Vagina (tissue), 2 donors: ENCODE data around the gene IL2RA. TPM values are rescaled to one million over a fixed set of nuclear protein-coding genes. Genes with fewer than 3 reads are reported as not detected.

Experiments used
- DNase-seq, 2 donors: peaks; one replicate each; pipeline ENCODE4 v3.0.0-alpha.2; 2017; ENCODE audit errors: extremely low spot score in 2 of 2
- H3K27ac ChIP-seq: fragments of 200-600 bp; sonication (generic); one replicate; pipeline ENCODE4 v1.5.1; 2019
- H3K27me3 ChIP-seq: fragments of 200-600 bp; sonication (generic); one replicate; pipeline ENCODE4 v1.5.1; 2019
- H3K36me3 ChIP-seq, 2 donors: fragments of 200-600 bp; sonication (generic); one replicate each; pipeline ENCODE4 v1.5.1; 2017 to 2019
- H3K4me1 ChIP-seq: fragments of 200-600 bp; sonication (generic); one replicate; pipeline ENCODE4 v1.5.1; 2019
- H3K4me3 ChIP-seq, 2 donors: fragments of 200-600 bp; sonication (generic); 1 replicate in 1 of 2; 2 replicates in 1 of 2; pipeline ENCODE4 v1.5.1; 2016 to 2019
- H3K9me3 ChIP-seq: fragments of 200-600 bp; sonication (generic); one replicate; pipeline ENCODE4 v1.5.1; 2019
- POLR2A ChIP-seq, 2 donors: fragments of 450-650 bp; IDR thresholded peaks; one replicate each; pipeline ENCODE4 v1.6.1; 2017; ENCODE audit warnings: antibody characterized with exemption in 2 of 2, mild to moderate bottlenecking in 2 of 2, moderate library complexity in 2 of 2
- POLR2AphosphoS5 ChIP-seq, 2 donors: sonication (generic); formaldehyde crosslinking; IDR thresholded peaks; one replicate each; pipeline ENCODE4 v1.9.0; 2017; ENCODE audit warnings: antibody characterized with exemption in 2 of 2, mild to moderate bottlenecking in 2 of 2, low read depth in 1 of 2; ENCODE audit not compliant: insufficient read depth in 1 of 2
- intact Hi-C: fragments of 100-400 bp; cut with DNase I; formaldehyde crosslinking; loops from one replicate; pipeline ENCODE4 v1.15.1; 2023
- total RNA-seq: library from RNA; depleted of rRNA; stranded (reverse); fragments of >200 nt; gene quantifications from one replicate; pipeline ENCODE4 v1.2.3, GENCODE V29; 2016
- TF ChIP-seq, protein P1 (sequence below), 3 experiments: fragments of 450-650 bp in 2 of 3; fragments of 200-600 bp in 1 of 3; sonication (generic) in 1 of 3; IDR thresholded peaks; one replicate each; pipeline ENCODE4 v1.5.1; 2017 to 2019; ENCODE audit warnings: antibody characterized with exemption in 3 of 3, mild to moderate bottlenecking in 2 of 3, moderate library complexity in 2 of 3

IL2RA gene
- total RNA-seq, 1 donor from 2014 or later = not detected

GRCh38 chr10:6014241-6014761 is 47.9 kb downstream of the IL2RA start:
- Histone ChIP-seq H3K4me1 (peaks cover 16% of the 10 kb centered on the region), H3K36me3 (no peaks in the 10 kb centered on the region), H3K4me3 (no peak overlapping the region), H3K27ac (peak overlapping the region; percentile 68), H3K9me3 (no peaks in the 10 kb centered on the region), H3K27me3 (no peaks in the 10 kb centered on the region)
- no peak for DNase-seq
- TF ChIP-seq POLR2A (IDR thresholded peaks at IDR 0.05) (no peak), POLR2AphosphoS5 (IDR thresholded peaks at IDR 0.05; ENCODE audit: insufficient read depth in 1 of 2, low read depth in 1 of 2) (no peak)
- TF ChIP-seq, protein P1, sequence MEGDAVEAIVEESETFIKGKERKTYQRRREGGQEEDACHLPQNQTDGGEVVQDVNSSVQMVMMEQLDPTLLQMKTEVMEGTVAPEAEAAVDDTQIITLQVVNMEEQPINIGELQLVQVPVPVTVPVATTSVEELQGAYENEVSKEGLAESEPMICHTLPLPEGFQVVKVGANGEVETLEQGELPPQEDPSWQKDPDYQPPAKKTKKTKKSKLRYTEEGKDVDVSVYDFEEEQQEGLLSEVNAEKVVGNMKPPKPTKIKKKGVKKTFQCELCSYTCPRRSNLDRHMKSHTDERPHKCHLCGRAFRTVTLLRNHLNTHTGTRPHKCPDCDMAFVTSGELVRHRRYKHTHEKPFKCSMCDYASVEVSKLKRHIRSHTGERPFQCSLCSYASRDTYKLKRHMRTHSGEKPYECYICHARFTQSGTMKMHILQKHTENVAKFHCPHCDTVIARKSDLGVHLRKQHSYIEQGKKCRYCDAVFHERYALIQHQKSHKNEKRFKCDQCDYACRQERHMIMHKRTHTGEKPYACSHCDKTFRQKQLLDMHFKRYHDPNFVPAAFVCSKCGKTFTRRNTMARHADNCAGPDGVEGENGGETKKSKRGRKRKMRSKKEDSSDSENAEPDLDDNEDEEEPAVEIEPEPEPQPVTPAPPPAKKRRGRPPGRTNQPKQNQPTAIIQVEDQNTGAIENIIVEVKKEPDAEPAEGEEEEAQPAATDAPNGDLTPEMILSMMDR (IDR thresholded peaks at IDR 0.05) = peak; percentile 50 to 70 (median 58)
- intact Hi-C loops = no loop called here

DNA sequence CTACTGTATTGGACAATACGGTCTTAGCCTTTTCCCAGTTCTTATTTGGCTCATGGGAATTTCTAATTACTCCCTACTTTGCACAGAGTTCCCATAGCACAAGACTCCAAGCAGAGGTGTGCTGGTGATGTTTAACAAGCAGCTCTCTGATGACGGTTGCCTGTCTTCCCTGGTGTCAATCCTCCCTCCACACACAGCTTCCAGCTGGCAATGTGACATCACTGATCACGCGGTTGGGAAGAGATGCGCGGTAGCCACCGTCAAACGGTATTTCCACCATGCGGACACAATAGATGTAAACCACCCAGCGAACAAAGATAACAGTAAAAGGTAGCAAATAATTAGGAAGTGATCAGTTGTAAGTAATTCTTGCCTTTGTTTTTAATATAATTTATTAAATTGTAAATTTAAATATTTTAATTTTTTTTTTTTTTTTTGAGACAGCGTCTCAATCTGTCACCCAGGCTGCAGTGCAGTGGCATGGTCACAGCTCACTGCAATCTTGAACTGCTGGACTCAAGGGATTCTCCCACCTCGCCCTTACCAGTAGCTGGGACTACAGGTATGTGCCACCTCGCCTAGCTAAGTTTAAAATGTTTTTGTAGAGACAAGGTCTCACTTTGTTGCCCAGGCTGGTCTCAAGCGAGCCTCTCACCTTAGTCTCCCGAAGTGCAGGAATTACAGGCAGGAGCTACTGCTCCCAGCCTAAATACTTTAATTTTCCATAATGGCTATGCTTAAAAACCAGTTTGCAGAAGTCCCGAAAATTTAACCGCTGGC is 48.6 kb downstream of the IL2RA start:
- DNase-seq = peak in 1 of 2 donors; percentile 75
- intact Hi-C loops = no loop called here
- TF ChIP-seq POLR2A (IDR thresholded peaks at IDR 0.05) = no peak
- H3K27me3 ChIP-seq = no peaks in the 10 kb centered on the region
- peaks cover 13% of the 10 kb centered on the region for H3K4me1 ChIP-seq
- no peaks in the 10 kb centered on the region for H3K9me3 ChIP-seq
- no peaks in the 10 kb centered on the region for H3K36me3 ChIP-seq
- no peak overlapping the region for H3K4me3 ChIP-seq
- peak overlapping the region; percentile 68 for H3K27ac ChIP-seq

DNA sequence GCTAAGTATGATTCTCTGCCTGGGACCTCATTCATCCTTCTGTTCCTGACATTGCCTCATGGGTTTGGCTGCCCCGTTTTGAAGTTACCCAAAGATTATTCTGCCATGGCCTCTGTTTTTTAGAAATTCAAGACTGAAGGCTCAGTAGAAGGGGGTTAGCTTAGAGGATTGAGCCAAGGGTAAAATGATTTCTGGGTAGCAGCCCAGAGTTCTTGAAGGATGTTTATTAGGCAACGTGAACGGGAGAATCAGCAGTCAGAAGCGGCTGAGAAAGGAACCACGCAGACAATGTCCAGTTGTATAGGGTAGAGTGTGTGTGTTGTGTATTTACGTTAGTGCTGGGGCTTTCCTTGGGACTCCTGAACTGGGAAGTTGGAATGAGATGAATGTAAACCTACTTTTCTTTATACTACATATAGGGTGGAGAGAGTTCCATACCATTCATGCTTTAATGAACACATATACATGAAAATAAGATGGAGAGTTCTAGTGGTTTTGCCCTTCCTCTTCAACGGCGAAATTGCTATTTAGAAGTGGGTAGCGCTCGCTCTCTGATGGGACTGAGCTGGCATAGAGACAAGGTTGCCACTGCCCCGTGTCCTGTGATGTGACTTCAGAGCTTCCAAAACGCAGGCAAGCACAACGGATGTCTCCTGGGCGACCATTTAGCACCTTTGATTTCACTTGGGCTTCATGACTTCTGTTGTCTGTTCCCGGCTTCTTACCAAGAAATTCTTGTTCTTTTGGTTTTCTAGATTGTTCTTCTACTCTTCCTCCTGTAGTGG is 49.9 kb downstream of the IL2RA start:
- no peak overlapping the region for H3K4me3 ChIP-seq
- no peaks in the 10 kb centered on the region for H3K27me3 ChIP-seq
- no peak for TF ChIP-seq POLR2AphosphoS5 (IDR thresholded peaks at IDR 0.05; ENCODE audit: insufficient read depth in 1 of 2, low read depth in 1 of 2)
- H3K9me3 ChIP-seq = no peaks in the 10 kb centered on the region
- H3K36me3 ChIP-seq = no peaks in the 10 kb centered on the region
- intact Hi-C loops = no loop called here
- H3K4me1 ChIP-seq = peaks cover 11% of the 10 kb centered on the region
- H3K27ac ChIP-seq = peak overlapping the region; percentile 68
- DNase-seq = peak in 1 of 2 donors; percentile 67

GRCh38 chr10:6011558-6011957 is 50.6 kb downstream of the IL2RA start:
- Histone ChIP-seq H3K27me3 (no peaks in the 10 kb centered on the region), H3K27ac (peak overlapping the region; percentile 8), H3K4me1 (peaks cover 11% of the 10 kb centered on the region), H3K4me3 (no peak overlapping the region), H3K36me3 (no peaks in the 10 kb centered on the region), H3K9me3 (no peaks in the 10 kb centered on the region)
- TF ChIP-seq, protein P1 (IDR thresholded peaks at IDR 0.05) = no peak
- TF ChIP-seq POLR2AphosphoS5 (IDR thresholded peaks at IDR 0.05; ENCODE audit: insufficient read depth in 1 of 2, low read depth in 1 of 2) (no peak), POLR2A (IDR thresholded peaks at IDR 0.05) (no peak)
- DNase-seq = peak in 1 of 2 donors; percentile 74
- intact Hi-C loops = no loop called here

GRCh38 chr10:6010569-6010968 is 51.6 kb downstream of the IL2RA start:
- Histone ChIP-seq H3K27ac (no peak overlapping the region), H3K4me1 (peaks cover 11% of the 10 kb centered on the region), H3K4me3 (no peak overlapping the region), H3K27me3 (no peaks in the 10 kb centered on the region), H3K9me3 (no peaks in the 10 kb centered on the region), H3K36me3 (no peaks in the 10 kb centered on the region)
- intact Hi-C loops = no loop called here
- no peak for TF ChIP-seq POLR2A (IDR thresholded peaks at IDR 0.05)
- TF ChIP-seq, protein P1 (IDR thresholded peaks at IDR 0.05) = no peak
- no peak for TF ChIP-seq POLR2AphosphoS5 (IDR thresholded peaks at IDR 0.05; ENCODE audit: insufficient read depth in 1 of 2, low read depth in 1 of 2)
- no peak for DNase-seq
